HL-60 (cell line): ENCODE results near the gene GABBR1.

Experiments
- DNase-seq, 2 experiments: peaks; one replicate each; pipeline ENCODE4 v3.0.0-alpha.2; 2010 to 2020; ENCODE audit warnings: low read depth in 1 of 2, low spot score in 1 of 2
- H3K27ac ChIP-seq: fragments of 250-450 bp; sonication (Bioruptor Pico); replicated peaks from 2 replicates; pipeline ENCODE4 v1.5.1; 2020; ENCODE audit warnings: mild to moderate bottlenecking, moderate library complexity
- H3K27me3 ChIP-seq: fragments of 250-450 bp; sonication (Bioruptor Pico); 2 replicates; pipeline ENCODE4 v1.5.1; 2021; ENCODE audit warnings: mild to moderate bottlenecking, moderate library complexity; ENCODE audit not compliant: insufficient read depth, poor library complexity, severe bottlenecking
- H3K4me3 ChIP-seq: replicated peaks from 2 replicates; pipeline ENCODE4 v1.5.1; 2011; ENCODE audit warnings: mild to moderate bottlenecking, control low read depth, low read length; ENCODE audit not compliant: insufficient read depth
- CTCF ChIP-seq: IDR thresholded peaks from one replicate; pipeline ENCODE4 v1.5.1; 2011; ENCODE audit warnings: low read length, control low read depth, inconsistent platforms; ENCODE audit not compliant: insufficient read depth
- GABPA ChIP-seq: IDR thresholded peaks from 2 replicates; pipeline ENCODE4 v1.6.1; 2012; ENCODE audit warnings: low read depth
- POLR2AphosphoS5 ChIP-seq: IDR thresholded peaks from 2 replicates; pipeline ENCODE4 v1.6.1; 2012; ENCODE audit warnings: low read depth
- REST ChIP-seq: IDR thresholded peaks from 2 replicates; pipeline ENCODE4 v1.6.1; 2012; ENCODE audit warnings: low read depth; ENCODE audit not compliant: insufficient replicate concordance
- SPI1 ChIP-seq: IDR thresholded peaks from 2 replicates; pipeline ENCODE4 v1.6.1; 2012; ENCODE audit warnings: low read depth, mild to moderate bottlenecking, borderline replicate concordance

The GABBR1 gene

GRCh38 chr6:29680416-29680815 is 47.4 kb upstream of the GABBR1 start:
- Histone ChIP-seq H3K27me3 (peaks cover 13% of the 10 kb centered on the region), H3K27ac (no peak overlapping the region), H3K4me3 (no peak overlapping the region)
- DNase-seq = no peak
- TF ChIP-seq GABPA = no peak
- TF ChIP-seq POLR2AphosphoS5 = no peak
- TF ChIP-seq SPI1 = no peak
- no peak for TF ChIP-seq REST

- no peak overlapping the region for H3K27ac ChIP-seq
- TF ChIP-seq GABPA = no peak
- TF ChIP-seq POLR2AphosphoS5 = no peak
- TF ChIP-seq CTCF = no peak
- TF ChIP-seq REST = no peak
- TF ChIP-seq SPI1 = no peak
- no peak overlapping the region for H3K4me3 ChIP-seq
- DNase-seq = no peak
- H3K27me3 ChIP-seq = peaks cover 13% of the 10 kb centered on the region
Observed at GRCh38 chr6:29679962-29680361, 47.0 kb upstream of the GABBR1 start.

GRCh38 chr6:29678114-29678513 is 45.1 kb upstream of the GABBR1 start:
- DNase-seq = no peak
- no peak overlapping the region for H3K27ac ChIP-seq
- peaks cover 13% of the 10 kb centered on the region for H3K27me3 ChIP-seq
- no peak for TF ChIP-seq CTCF
- no peak overlapping the region for H3K4me3 ChIP-seq

GRCh38 chr6:29676981-29677601 is 44.1 kb upstream of the GABBR1 start:
- no peak overlapping the region for H3K4me3 ChIP-seq
- H3K27me3 ChIP-seq = peaks cover 13% of the 10 kb centered on the region
- no peak overlapping the region for H3K27ac ChIP-seq
- DNase-seq = no peak
- TF ChIP-seq CTCF (no peak), REST (no peak), GABPA (no peak), SPI1 (no peak), POLR2AphosphoS5 (no peak)
